Rectal smooth muscle tissue (tissue), 1 donor: ENCODE measurements around the gene PIAS1.

Experiments used
- H3K27ac ChIP-seq: one replicate; pipeline ENCODE4 v1.7.0; 2013; ENCODE audit warnings: low read depth, low read length, inconsistent platforms
- H3K27me3 ChIP-seq: one replicate; pipeline ENCODE4 v1.7.0; 2013; ENCODE audit warnings: low read length; ENCODE audit not compliant: control insufficient read depth, insufficient read depth
- H3K36me3 ChIP-seq: one replicate; pipeline ENCODE4 v1.7.0; 2013; ENCODE audit warnings: low read length; ENCODE audit not compliant: control insufficient read depth, insufficient read depth
- H3K4me1 ChIP-seq: one replicate; pipeline ENCODE4 v1.7.0; 2013; ENCODE audit warnings: low read length; ENCODE audit not compliant: control insufficient read depth, insufficient read depth
- H3K4me3 ChIP-seq: one replicate; pipeline ENCODE4 v1.7.0; 2013; ENCODE audit warnings: low read length
- H3K9ac ChIP-seq: one replicate; pipeline ENCODE4 v1.7.0; 2013; ENCODE audit warnings: low read length

PIAS1 gene

GRCh38 chr15:68023307-68024101, 30.6 kb upstream of the PIAS1 start:
- Histone ChIP-seq H3K27ac (no peak overlapping the region), H3K36me3 (no peaks in the 10 kb centered on the region), H3K4me1 (no peaks in the 10 kb centered on the region)

DNA sequence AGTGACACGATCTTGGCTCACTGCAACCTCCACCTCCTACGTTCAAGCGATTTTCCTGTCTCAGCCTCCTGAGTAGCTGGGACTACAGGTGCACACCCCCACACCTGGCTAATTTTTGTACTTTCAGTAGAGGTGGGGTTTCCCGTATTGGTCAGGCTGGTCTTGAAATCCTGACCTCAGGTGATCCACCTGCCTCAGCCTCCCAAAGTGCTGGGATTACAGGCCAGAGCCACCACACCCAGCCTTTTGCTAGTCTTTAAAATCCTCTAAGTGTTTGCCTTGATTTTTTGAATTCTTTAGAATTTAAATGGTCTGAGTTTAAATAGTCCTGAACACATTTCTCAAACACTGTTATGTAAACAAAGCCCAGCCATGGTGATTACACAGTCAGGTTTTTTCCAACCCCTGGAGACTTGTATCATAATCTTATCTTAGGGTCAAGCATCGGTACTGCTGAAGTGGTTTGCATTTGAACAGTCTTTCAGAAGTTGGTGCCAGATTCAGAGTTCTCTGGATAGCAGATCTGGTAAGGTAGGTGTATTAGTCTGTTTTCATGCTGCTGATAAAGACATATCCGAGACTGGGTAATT, 28.2 kb upstream of the PIAS1 start:
- Histone ChIP-seq H3K36me3 (no peaks in the 10 kb centered on the region), H3K4me1 (no peaks in the 10 kb centered on the region), H3K4me3 (no peak overlapping the region), H3K9ac (no peak overlapping the region), H3K27me3 (no peaks in the 10 kb centered on the region), H3K27ac (no peak overlapping the region)

More at GRCh38 chr15:68023307-68024101, 30.6 kb upstream of the PIAS1 start:
- Histone ChIP-seq H3K27me3 (no peaks in the 10 kb centered on the region), H3K4me3 (no peak overlapping the region), H3K9ac (no peak overlapping the region)

DNA sequence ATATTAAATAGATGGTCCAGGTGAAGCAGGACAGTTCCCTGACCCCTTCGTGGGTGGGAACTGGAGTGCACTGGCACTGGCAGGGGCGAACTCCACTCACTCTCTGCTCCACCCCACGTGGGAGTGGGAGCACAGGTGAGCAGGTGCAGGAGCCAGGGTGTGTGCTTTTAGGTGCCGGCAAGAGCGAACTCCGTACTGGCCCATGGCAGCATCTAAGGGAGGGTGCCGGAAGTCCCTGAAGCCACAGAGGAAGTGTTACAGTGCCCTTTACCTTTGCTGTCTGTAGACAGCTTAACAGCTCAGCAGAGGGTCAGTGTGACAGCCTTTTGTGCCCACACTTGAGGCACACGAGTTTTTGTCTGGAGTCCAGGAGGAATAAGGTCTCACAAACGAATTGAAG, 26.7 kb upstream of the PIAS1 start:
- H3K36me3 ChIP-seq: no peaks in the 10 kb centered on the region
- H3K4me3 ChIP-seq: no peak overlapping the region
- H3K27me3 ChIP-seq: no peaks in the 10 kb centered on the region
- no peak overlapping the region for H3K9ac ChIP-seq
- H3K4me1 ChIP-seq: no peaks in the 10 kb centered on the region
- no peak overlapping the region for H3K27ac ChIP-seq

DNA sequence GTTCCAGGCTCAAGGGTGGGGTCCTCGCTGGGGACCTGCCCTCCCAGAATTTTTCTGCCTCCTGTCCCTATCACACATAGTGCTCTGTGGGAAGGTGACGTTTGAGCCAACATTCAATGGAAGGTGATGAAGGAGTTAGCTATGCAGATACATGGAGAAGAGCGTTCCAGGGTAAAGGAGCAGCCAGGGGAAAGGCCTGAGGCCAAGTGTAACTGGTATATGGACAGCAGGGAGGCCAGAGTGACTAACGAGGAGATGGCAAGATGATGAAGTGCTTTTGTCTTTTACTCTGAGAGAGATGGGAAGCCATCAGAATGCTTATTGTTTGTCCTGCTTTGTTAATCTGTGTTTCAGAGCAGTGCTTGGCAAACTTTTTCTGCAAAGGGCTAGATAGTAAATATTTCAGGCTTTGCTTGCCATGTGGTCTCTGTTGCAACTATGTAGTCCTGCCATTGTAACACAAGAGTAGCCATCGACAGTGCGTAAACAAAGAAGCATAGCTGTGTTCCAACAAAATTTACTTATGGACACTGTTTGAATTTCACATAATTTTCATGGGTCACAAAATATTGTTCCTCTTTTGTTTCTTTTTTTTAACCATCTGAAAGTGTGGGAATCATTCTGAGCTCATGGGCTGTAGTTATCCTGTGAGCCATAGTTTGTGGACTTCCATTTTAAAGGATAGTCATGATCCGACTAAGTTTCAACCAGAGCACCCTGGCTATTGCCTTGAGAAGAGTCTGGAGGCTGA, 25.8 kb upstream of the PIAS1 start:
- Histone ChIP-seq H3K27ac (no peak overlapping the region), H3K27me3 (no peaks in the 10 kb centered on the region), H3K9ac (no peak overlapping the region), H3K4me3 (no peak overlapping the region), H3K4me1 (no peaks in the 10 kb centered on the region), H3K36me3 (no peaks in the 10 kb centered on the region)

DNA sequence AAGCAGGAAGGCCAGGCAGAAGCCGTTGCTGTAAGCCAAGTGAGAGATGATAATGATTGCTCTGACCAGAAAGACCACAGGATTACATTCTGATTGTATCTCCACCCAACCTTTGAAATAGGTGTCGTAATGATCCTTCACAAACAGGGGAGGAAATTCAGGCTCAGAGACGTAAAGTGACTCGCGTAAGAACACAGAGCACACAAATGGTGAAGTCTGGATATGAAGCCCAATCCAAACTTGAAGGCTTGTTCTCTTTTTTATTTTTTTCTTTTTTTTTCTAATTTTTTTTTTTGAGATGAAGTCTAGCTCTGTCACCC, 25.3 kb upstream of the PIAS1 start:
- H3K9ac ChIP-seq: no peak overlapping the region

GRCh38 chr15:68029959-68030358, 24.2 kb upstream of the PIAS1 start:
- Histone ChIP-seq H3K27me3 (no peaks in the 10 kb centered on the region), H3K4me3 (no peak overlapping the region), H3K36me3 (no peaks in the 10 kb centered on the region)

More for the DNA sequence above, 25.3 kb upstream of the PIAS1 start:
- H3K4me3 ChIP-seq: no peak overlapping the region
- H3K36me3 ChIP-seq: no peaks in the 10 kb centered on the region
- H3K27ac ChIP-seq: no peak overlapping the region
- H3K4me1 ChIP-seq: no peaks in the 10 kb centered on the region
- H3K27me3 ChIP-seq: no peaks in the 10 kb centered on the region

DNA sequence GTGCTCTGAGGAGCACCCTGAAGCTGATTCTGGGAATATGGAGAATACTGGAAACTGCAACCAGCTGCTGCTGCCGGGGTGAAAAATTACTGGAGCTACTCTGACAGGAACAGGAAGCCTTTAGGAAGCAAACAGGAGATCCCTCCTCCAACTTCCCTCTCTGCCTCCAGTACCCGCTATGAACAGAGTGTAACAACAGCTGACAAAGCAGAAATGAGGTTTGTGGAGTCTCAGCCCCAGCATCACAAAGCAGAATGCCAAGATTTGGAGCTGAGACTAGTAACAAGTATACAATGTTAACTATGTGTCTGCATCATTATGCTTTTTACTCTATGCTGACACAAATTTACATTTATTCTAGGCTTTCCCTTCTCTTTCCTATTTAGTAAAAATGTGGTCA, 22.7 kb upstream of the PIAS1 start:
- H3K36me3 ChIP-seq: no peaks in the 10 kb centered on the region
- H3K4me3 ChIP-seq: no peak overlapping the region
- no peak overlapping the region for H3K27ac ChIP-seq
- H3K9ac ChIP-seq: no peak overlapping the region
- H3K4me1 ChIP-seq: no peaks in the 10 kb centered on the region
- no peaks in the 10 kb centered on the region for H3K27me3 ChIP-seq

More at GRCh38 chr15:68029959-68030358, 24.2 kb upstream of the PIAS1 start:
- H3K4me1 ChIP-seq: no peaks in the 10 kb centered on the region
- H3K27ac ChIP-seq: no peak overlapping the region
- H3K9ac ChIP-seq: no peak overlapping the region

- no peaks in the 10 kb centered on the region for H3K36me3 ChIP-seq
- no peak overlapping the region for H3K27ac ChIP-seq
- H3K4me1 ChIP-seq: no peaks in the 10 kb centered on the region
- H3K27me3 ChIP-seq: no peaks in the 10 kb centered on the region
- no peak overlapping the region for H3K9ac ChIP-seq
- no peak overlapping the region for H3K4me3 ChIP-seq
These were observed 21.4 kb upstream of the PIAS1 start for GRCh38 chr15:68032672-68033071.

DNA sequence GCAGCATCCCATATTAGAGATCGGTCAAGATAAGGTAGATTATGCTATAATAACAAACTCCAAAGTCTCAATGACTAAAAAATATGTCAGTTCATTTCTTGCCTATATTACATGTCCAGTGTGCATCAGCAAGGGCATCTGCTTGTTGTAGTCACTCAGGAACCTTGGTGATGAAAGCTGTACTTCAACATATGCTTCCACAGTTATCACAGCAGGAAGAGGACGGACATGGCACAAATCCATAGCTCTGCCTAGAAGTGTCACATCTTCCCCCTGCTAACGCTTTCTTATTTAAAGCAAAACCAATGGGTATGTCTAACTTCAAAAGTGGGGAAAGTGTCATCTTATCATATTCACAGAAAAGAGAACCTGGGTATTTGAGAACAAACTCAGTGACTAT, 20.0 kb upstream of the PIAS1 start:
- Histone ChIP-seq H3K27ac (no peak overlapping the region), H3K27me3 (no peaks in the 10 kb centered on the region), H3K4me3 (no peak overlapping the region), H3K4me1 (no peaks in the 10 kb centered on the region), H3K9ac (no peak overlapping the region), H3K36me3 (no peaks in the 10 kb centered on the region)

GRCh38 chr15:68034719-68035293, 19.3 kb upstream of the PIAS1 start:
- Histone ChIP-seq H3K4me3 (no peak overlapping the region), H3K4me1 (no peaks in the 10 kb centered on the region), H3K27ac (no peak overlapping the region), H3K36me3 (no peaks in the 10 kb centered on the region), H3K27me3 (no peaks in the 10 kb centered on the region), H3K9ac (no peak overlapping the region)

GRCh38 chr15:68038246-68038645, 15.9 kb upstream of the PIAS1 start:
- H3K27me3 ChIP-seq: no peaks in the 10 kb centered on the region
- no peaks in the 10 kb centered on the region for H3K36me3 ChIP-seq
- no peak overlapping the region for H3K4me3 ChIP-seq
- no peak overlapping the region for H3K9ac ChIP-seq
- no peak overlapping the region for H3K27ac ChIP-seq
- H3K4me1 ChIP-seq: no peaks in the 10 kb centered on the region

- Histone ChIP-seq H3K9ac (no peak overlapping the region), H3K4me3 (no peak overlapping the region), H3K27me3 (no peaks in the 10 kb centered on the region), H3K36me3 (no peaks in the 10 kb centered on the region), H3K27ac (no peak overlapping the region), H3K4me1 (no peaks in the 10 kb centered on the region)
These were observed 14.0 kb upstream of the PIAS1 start for GRCh38 chr15:68040144-68040543.
